ENCODE measurements around the gene LINGO1.

Gene LINGO1

GRCh38 chr15:77632534-77633133 lies at the start of gene LINGO1:
Gene LINGO1 (minus strand): TSS chr15:77632912. CDS start chr15:77632315, 597 bp downstream.
- Mint-ChIP-seq H3K9me3 (no peaks in the 10 kb centered on the region), H3K4me1 (ENCODE audit: low read depth) (peaks cover 13% of the 10 kb centered on the region), H3K27me3 (peaks cover 83% of the 10 kb centered on the region), H3K27ac (no peak within 1 kb of the TSS), H3K36me3 (ENCODE audit: low read depth) (no peaks in the 10 kb centered on the region), H3K4me3 (peak within 1 kb of the TSS; percentile 65)
- intact Hi-C loops (cut with micrococcal nuclease), result loop anchor here (5.0 to 10.0 kb wide), 2 partner anchors 190 to 242 kb away; no protein-coding TSS in a partner anchor

DNA sequence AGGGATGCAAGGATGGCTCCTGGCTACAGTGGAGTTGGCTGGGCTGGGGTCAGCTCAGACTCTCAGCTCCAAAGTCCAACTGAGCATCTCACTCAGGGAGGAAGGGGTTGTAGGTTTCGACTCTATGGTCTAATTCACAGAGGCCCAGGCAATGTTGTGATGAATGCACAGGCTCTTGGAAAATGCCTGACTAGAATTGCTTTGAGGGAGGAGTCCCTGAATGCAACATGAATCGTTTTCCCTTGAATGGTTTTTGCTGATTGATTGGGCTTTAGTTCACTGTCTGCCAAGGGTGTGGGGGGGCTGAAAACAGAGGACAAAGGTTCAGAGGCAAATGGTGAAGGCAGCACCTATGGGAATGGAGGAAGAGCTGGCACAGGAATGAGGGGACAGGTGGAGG lies 48.6 kb upstream of the LINGO1 start:
- no peak overlapping the region for H3K4me3 Mint-ChIP-seq
- H3K36me3 Mint-ChIP-seq (ENCODE audit: low read depth), result no peaks in the 10 kb centered on the region
- no peaks in the 10 kb centered on the region for H3K9me3 Mint-ChIP-seq
- H3K4me1 Mint-ChIP-seq (ENCODE audit: low read depth), result peaks cover 5% of the 10 kb centered on the region
- peaks cover 20% of the 10 kb centered on the region for H3K27me3 Mint-ChIP-seq
- intact Hi-C loops (cut with micrococcal nuclease), result no loop called here
- H3K27ac Mint-ChIP-seq, result no peak overlapping the region

DNA sequence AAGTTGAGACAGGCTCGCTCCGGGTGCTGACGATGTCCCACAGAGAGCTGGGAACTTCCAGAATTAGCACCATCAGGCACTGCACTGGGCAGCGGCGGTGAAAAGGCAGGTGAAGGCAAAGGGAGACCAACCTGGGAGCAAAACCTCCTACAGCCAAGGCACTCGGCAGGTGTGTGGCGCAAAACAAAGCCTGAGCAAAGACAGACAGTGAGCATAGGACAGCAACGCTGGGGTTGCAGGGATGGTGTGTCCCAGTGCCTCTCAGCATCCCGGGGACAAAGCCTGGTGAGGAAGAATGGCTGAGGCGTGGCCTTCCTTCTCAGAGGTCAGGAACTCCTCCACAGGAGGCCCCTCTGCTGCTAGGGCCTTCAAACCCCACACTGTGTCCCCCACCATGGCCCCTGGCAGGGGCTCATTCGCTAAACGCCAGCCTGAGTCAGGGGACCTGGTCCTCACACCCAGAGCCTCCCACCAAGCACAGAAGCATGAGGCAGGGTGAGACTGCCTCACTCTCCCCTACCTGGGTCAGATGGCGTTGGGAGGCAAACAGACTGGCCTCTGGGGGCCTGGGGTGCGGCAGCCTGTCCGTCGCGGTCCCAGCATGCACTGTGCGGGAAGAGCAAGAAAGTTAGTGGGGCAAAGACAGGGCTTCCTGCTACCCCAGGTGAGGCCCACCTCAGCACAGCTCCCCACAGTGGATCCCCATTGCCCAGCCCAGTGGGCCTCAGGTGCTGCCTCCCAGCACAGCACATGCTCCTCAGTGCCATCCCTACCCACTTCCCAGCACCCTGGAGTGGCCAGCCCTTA lies 44.1 kb upstream of the LINGO1 start:
- Mint-ChIP-seq H3K27ac (no peak overlapping the region), H3K27me3 (peaks cover 10% of the 10 kb centered on the region), H3K4me3 (no peak overlapping the region), H3K4me1 (ENCODE audit: low read depth) (no peaks in the 10 kb centered on the region), H3K9me3 (no peaks in the 10 kb centered on the region), H3K36me3 (ENCODE audit: low read depth) (no peaks in the 10 kb centered on the region)
- intact Hi-C loops (cut with micrococcal nuclease), result no loop called here

- Mint-ChIP-seq H3K9me3 (no peaks in the 10 kb centered on the region), H3K4me3 (no peak overlapping the region), H3K27ac (no peak overlapping the region), H3K4me1 (ENCODE audit: low read depth) (no peaks in the 10 kb centered on the region), H3K27me3 (peaks cover 9% of the 10 kb centered on the region), H3K36me3 (ENCODE audit: low read depth) (no peaks in the 10 kb centered on the region)
- intact Hi-C loops (cut with micrococcal nuclease), result no loop called here
Observed at GRCh38 chr15:77675806-77676415, 43.2 kb upstream of the LINGO1 start.

GRCh38 chr15:77674327-77674726 lies 41.6 kb upstream of the LINGO1 start:
- Mint-ChIP-seq H3K27me3 (peaks cover 7% of the 10 kb centered on the region), H3K27ac (no peak overlapping the region), H3K9me3 (no peaks in the 10 kb centered on the region), H3K4me3 (no peak overlapping the region), H3K36me3 (ENCODE audit: low read depth) (no peaks in the 10 kb centered on the region), H3K4me1 (ENCODE audit: low read depth) (no peaks in the 10 kb centered on the region)
- intact Hi-C loops (cut with micrococcal nuclease), result no loop called here

GRCh38 chr15:77673866-77674265 lies 41.2 kb upstream of the LINGO1 start:
- Mint-ChIP-seq H3K27ac (no peak overlapping the region), H3K36me3 (ENCODE audit: low read depth) (no peaks in the 10 kb centered on the region), H3K4me3 (no peak overlapping the region), H3K9me3 (no peaks in the 10 kb centered on the region), H3K4me1 (ENCODE audit: low read depth) (no peaks in the 10 kb centered on the region), H3K27me3 (peaks cover 9% of the 10 kb centered on the region)
- intact Hi-C loops (cut with micrococcal nuclease), result no loop called here

DNA sequence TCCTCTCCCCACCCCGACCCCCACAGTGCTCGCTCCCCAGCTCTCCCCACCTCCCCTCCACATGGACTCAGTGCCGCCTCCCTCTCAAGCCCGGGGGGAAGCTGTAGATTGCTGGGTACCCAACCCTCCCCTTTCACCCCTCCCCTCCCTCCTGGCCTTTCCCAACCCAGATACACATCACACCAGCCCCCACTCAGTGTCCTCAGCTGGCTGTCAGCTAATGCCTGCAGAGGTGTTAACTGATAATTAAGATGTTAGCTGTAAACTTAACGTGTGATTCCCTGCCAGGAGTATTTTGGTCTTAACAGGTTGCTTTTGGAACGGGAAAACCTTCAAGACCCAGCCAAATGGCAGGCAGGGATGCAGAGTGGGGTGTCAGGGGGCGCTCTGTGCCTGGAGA lies 39.4 kb upstream of the LINGO1 start:
- H3K9me3 Mint-ChIP-seq, result no peaks in the 10 kb centered on the region

GRCh38 chr15:77671362-77672056 lies 38.8 kb upstream of the LINGO1 start:
- Mint-ChIP-seq H3K4me3 (no peak overlapping the region), H3K27me3 (peaks cover 16% of the 10 kb centered on the region), H3K4me1 (ENCODE audit: low read depth) (no peaks in the 10 kb centered on the region), H3K36me3 (ENCODE audit: low read depth) (no peaks in the 10 kb centered on the region), H3K9me3 (no peaks in the 10 kb centered on the region), H3K27ac (no peak overlapping the region)
- intact Hi-C loops (cut with micrococcal nuclease), result no loop called here

More for the DNA sequence above, 39.4 kb upstream of the LINGO1 start:
- H3K27me3 Mint-ChIP-seq, result peaks cover 13% of the 10 kb centered on the region
- H3K36me3 Mint-ChIP-seq (ENCODE audit: low read depth), result no peaks in the 10 kb centered on the region
- H3K4me1 Mint-ChIP-seq (ENCODE audit: low read depth), result no peaks in the 10 kb centered on the region
- H3K4me3 Mint-ChIP-seq, result no peak overlapping the region
- H3K27ac Mint-ChIP-seq, result no peak overlapping the region
- intact Hi-C loops (cut with micrococcal nuclease), result no loop called here

DNA sequence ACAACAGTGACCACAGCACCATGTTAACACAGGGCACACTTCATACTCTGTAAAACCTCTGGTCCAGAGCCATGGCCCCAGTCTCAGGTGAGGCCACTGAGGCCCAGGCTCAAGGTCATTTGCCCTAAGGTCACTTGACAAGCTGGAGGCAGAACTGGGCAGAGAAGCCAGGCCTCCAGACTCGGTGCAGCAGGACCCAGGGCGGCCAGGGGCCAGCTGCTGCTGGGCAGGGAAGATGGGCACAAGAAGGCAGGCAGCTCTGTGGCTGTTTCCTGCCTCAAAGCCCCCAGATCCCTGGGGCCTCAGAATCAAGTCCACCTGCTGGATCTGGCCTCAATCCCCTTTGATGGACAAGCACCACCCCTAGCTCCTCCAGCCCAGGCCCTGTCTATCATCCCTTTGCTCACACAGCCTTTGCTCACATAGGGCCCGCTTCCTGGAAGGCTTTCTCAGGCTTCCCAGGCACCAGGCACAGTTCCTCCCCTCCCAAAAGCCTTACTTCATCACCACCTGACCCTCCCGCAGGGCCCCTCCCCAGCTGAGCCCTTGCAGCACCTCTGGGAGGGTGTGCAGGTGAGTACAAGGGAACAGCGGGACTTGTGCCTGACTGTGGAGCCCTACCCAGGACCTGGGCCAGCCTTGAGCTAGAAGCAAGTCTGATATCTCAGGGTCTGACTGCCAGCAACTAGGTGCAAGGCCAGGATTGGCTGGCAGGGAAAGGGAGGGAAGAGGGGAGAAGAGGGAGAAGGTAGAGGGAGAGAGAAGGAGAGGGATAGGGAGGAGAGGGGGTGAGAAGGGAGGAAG lies 38.0 kb upstream of the LINGO1 start:
- H3K9me3 Mint-ChIP-seq, result no peaks in the 10 kb centered on the region
- H3K4me1 Mint-ChIP-seq (ENCODE audit: low read depth), result no peaks in the 10 kb centered on the region
- H3K27ac Mint-ChIP-seq, result no peak overlapping the region
- H3K27me3 Mint-ChIP-seq, result peaks cover 19% of the 10 kb centered on the region
- no peaks in the 10 kb centered on the region for H3K36me3 Mint-ChIP-seq (ENCODE audit: low read depth)
- intact Hi-C loops (cut with micrococcal nuclease), result no loop called here
- H3K4me3 Mint-ChIP-seq, result no peak overlapping the region

DNA sequence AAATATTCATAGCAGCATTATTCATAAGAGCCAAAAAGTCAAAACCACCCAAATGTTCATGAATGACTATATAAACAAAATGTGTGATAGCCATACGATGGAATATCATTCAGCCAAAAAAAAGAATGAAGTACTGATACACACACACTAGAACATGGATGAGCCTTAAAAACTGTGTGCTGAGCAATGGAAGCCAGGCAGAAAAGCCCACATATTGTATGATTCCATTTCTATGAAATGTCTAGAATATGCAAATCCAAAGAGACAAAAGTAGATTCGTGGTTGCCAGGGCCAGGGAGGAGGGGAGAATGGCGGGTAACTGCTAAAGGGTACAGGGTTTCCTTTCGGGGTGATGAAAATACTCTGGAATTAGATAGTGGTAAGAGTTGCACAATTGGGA lies 37.2 kb upstream of the LINGO1 start:
- H3K27me3 Mint-ChIP-seq, result peaks cover 20% of the 10 kb centered on the region
- H3K36me3 Mint-ChIP-seq (ENCODE audit: low read depth), result no peaks in the 10 kb centered on the region
- H3K4me1 Mint-ChIP-seq (ENCODE audit: low read depth), result no peaks in the 10 kb centered on the region
- H3K4me3 Mint-ChIP-seq, result no peak overlapping the region
- H3K9me3 Mint-ChIP-seq, result no peaks in the 10 kb centered on the region
- H3K27ac Mint-ChIP-seq, result no peak overlapping the region
- intact Hi-C loops (cut with micrococcal nuclease), result no loop called here

DNA sequence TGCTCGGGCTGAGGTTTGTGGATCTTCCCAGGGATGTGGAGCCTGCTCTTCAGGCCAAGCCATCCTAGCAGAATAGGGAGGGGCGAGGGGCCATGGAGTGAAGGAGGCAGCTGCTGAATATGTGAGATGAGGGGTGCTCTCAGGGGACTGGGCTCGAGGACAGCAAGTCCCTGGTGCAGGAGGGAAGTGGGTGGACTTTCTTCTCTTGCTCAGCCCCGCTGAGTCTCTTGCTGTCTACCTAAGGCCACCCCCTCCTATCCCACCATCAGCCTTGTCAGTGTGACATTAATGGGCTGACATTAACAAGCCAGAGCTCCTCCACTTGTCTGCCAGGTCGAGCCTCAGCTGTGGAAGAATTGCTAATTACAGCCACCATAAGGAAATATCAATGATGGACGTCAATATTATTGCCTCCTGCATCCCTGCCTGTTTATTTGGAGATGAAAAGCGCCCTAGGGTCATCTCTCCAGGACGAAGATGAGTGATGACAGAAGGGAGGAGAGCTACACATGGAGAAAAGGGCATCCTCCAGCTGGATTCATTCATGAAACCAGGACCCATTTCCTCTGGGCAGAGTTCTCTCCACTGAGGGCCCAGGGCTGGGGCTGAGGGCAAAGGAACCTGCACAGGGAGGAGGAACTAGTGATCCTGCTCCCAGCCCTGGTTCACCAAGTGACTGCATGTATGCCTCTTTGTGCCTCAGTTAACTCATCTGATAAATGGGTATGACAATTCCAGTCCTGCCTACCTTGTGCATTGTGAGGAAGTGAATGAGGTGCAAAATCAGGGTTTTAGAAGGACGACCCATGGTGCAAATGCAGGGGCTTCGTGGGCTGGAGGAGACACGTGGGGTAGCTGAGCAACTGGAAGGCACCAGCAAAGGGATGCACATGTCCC lies 34.9 kb upstream of the LINGO1 start:
- no peak overlapping the region for H3K4me3 Mint-ChIP-seq
- no peaks in the 10 kb centered on the region for H3K36me3 Mint-ChIP-seq (ENCODE audit: low read depth)
- H3K4me1 Mint-ChIP-seq (ENCODE audit: low read depth), result no peaks in the 10 kb centered on the region
- H3K9me3 Mint-ChIP-seq, result no peaks in the 10 kb centered on the region
- intact Hi-C loops (cut with micrococcal nuclease), result no loop called here
- no peak overlapping the region for H3K27ac Mint-ChIP-seq
- H3K27me3 Mint-ChIP-seq, result peaks cover 20% of the 10 kb centered on the region

GRCh38 chr15:77666296-77666660 lies 33.6 kb upstream of the LINGO1 start:
- intact Hi-C loops (cut with micrococcal nuclease), result no loop called here
- Mint-ChIP-seq H3K9me3 (no peaks in the 10 kb centered on the region), H3K36me3 (ENCODE audit: low read depth) (no peaks in the 10 kb centered on the region), H3K4me3 (no peak overlapping the region), H3K4me1 (ENCODE audit: low read depth) (no peaks in the 10 kb centered on the region), H3K27ac (no peak overlapping the region), H3K27me3 (peaks cover 19% of the 10 kb centered on the region)
